Activated T-cell treated with anti-CD3 and anti-CD28 coated beads for 1 hour (primary cell): ENCODE data around the gene INTS11.

Source experiments
- DNase-seq: peaks from one replicate; pipeline ENCODE4 v3.0.0-alpha.2; 2020; ENCODE audit warnings: low read depth

The INTS11 gene

GRCh38 chr1:1262758-1263157 lies 61.7 kb downstream of the INTS11 start:
- DNase-seq, result no peak

- no peak for DNase-seq
Observed at GRCh38 chr1:1262071-1262470, 62.4 kb downstream of the INTS11 start.
